Parathyroid adenoma (tissue), 2 donors: Measurements from ENCODE around the gene HTRA1.

Source experiments
- H2AFZ ChIP-seq: fragments of 300-600 bp; sonication (generic); one replicate; pipeline ENCODE4 v1.7.0; 2017; ENCODE audit warnings: antibody characterized with exemption, mild to moderate bottlenecking
- H3K27ac ChIP-seq: fragments of 300-600 bp; sonication (generic); one replicate; pipeline ENCODE4 v1.7.0; 2017
- H3K27me3 ChIP-seq: fragments of 300-600 bp; sonication (generic); one replicate; pipeline ENCODE4 v1.7.0; 2017; ENCODE audit warnings: low read length; ENCODE audit not compliant: control insufficient read depth, insufficient read depth
- H3K36me3 ChIP-seq: fragments of 300-600 bp; sonication (generic); one replicate; pipeline ENCODE4 v1.7.0; 2017; ENCODE audit warnings: low read length; ENCODE audit not compliant: control insufficient read depth, insufficient read depth
- H3K4me1 ChIP-seq: fragments of 300-600 bp; sonication (generic); one replicate; pipeline ENCODE4 v1.7.0; 2017; ENCODE audit warnings: control low read depth
- H3K4me2 ChIP-seq: fragments of 300-600 bp; sonication (generic); one replicate; pipeline ENCODE4 v1.7.0; 2017; ENCODE audit warnings: low read length
- H3K4me3 ChIP-seq: fragments of 300-600 bp; sonication (generic); one replicate; pipeline ENCODE4 v1.7.0; 2017; ENCODE audit warnings: low read depth, low read length
- H3K79me2 ChIP-seq: fragments of 300-600 bp; sonication (generic); one replicate; pipeline ENCODE4 v1.7.0; 2017; ENCODE audit warnings: control low read depth
- H3K9ac ChIP-seq: fragments of 300-600 bp; sonication (generic); one replicate; pipeline ENCODE4 v1.7.0; 2017; ENCODE audit warnings: mild to moderate bottlenecking
- H3K9me3 ChIP-seq: fragments of 300-600 bp; sonication (generic); one replicate; pipeline ENCODE4 v1.7.0; 2017; ENCODE audit warnings: low read length; ENCODE audit not compliant: control insufficient read depth
- TF ChIP-seq, protein P1 (sequence below): fragments of 300-600 bp; sonication (generic); IDR thresholded peaks from one replicate; pipeline ENCODE4 v1.7.0; 2017; ENCODE audit warnings: antibody characterized with exemption, mild to moderate bottlenecking
- donor health status: primary hyperparathyroidism.

Gene HTRA1

DNA sequence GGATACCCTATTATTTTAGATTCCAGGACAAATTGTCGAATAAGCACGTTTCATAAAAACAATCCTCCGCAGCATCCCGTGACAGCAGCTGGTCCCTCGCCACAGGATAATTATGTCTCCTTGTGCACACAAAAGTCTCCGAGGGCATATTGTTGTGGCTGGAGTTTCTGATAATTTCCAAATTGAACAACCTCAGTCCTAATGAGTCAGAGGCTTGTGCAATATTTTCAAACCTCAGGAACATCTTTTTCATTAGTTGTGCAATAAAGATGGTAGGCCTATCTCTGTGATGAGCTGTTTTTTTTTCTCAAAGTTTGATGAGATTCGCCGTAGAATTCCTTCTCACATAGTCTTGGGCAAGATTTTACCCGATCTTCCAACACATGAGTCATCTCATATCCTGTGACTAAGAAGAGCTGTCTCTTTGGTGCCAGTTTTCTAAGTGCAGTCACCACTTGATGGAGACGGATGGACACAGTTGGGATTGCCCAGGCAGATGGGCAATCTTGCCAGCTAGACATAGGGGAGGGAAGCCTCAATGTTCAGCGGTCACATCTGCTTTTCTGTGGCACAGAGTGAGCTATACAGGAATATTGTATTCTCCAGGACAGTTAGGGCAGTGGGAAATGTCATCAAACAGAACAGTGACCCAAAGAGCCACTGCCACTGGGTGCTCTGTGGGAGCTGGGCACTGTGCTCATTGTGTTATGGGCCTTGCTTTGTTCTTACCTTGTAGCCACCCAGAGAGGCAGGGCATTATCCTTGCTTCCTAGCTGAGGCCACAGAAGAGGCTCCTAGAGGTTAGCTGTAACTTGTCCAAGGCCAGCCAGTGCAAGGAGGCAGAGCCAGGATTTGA, 7.8 kb downstream of the HTRA1 start:
- Histone ChIP-seq H3K27ac (no peak overlapping the region), H3K9ac (no peak overlapping the region), H3K36me3 (no peaks in the 10 kb centered on the region), H2AFZ (no peak overlapping the region), H3K4me3 (no peak overlapping the region), H3K27me3 (no peaks in the 10 kb centered on the region), H3K79me2 (peaks cover 4% of the 10 kb centered on the region), H3K9me3 (no peaks in the 10 kb centered on the region), H3K4me2 (no peak overlapping the region), H3K4me1 (no peaks in the 10 kb centered on the region)
- TF ChIP-seq, protein P1, sequence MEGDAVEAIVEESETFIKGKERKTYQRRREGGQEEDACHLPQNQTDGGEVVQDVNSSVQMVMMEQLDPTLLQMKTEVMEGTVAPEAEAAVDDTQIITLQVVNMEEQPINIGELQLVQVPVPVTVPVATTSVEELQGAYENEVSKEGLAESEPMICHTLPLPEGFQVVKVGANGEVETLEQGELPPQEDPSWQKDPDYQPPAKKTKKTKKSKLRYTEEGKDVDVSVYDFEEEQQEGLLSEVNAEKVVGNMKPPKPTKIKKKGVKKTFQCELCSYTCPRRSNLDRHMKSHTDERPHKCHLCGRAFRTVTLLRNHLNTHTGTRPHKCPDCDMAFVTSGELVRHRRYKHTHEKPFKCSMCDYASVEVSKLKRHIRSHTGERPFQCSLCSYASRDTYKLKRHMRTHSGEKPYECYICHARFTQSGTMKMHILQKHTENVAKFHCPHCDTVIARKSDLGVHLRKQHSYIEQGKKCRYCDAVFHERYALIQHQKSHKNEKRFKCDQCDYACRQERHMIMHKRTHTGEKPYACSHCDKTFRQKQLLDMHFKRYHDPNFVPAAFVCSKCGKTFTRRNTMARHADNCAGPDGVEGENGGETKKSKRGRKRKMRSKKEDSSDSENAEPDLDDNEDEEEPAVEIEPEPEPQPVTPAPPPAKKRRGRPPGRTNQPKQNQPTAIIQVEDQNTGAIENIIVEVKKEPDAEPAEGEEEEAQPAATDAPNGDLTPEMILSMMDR, result no peak

- no peak overlapping the region for H3K4me2 ChIP-seq
- H3K9me3 ChIP-seq, result no peaks in the 10 kb centered on the region
- H3K4me1 ChIP-seq, result no peaks in the 10 kb centered on the region
- no peaks in the 10 kb centered on the region for H3K36me3 ChIP-seq
- no peak overlapping the region for H3K9ac ChIP-seq
- no peaks in the 10 kb centered on the region for H3K27me3 ChIP-seq
- H3K79me2 ChIP-seq, result peaks cover 4% of the 10 kb centered on the region
- no peak overlapping the region for H3K4me3 ChIP-seq
- TF ChIP-seq, protein P1, result no peak
- no peak overlapping the region for H2AFZ ChIP-seq
- H3K27ac ChIP-seq, result no peak overlapping the region
These were observed 8.5 kb downstream of the HTRA1 start for GRCh38 chr10:122469848-122470247.

DNA sequence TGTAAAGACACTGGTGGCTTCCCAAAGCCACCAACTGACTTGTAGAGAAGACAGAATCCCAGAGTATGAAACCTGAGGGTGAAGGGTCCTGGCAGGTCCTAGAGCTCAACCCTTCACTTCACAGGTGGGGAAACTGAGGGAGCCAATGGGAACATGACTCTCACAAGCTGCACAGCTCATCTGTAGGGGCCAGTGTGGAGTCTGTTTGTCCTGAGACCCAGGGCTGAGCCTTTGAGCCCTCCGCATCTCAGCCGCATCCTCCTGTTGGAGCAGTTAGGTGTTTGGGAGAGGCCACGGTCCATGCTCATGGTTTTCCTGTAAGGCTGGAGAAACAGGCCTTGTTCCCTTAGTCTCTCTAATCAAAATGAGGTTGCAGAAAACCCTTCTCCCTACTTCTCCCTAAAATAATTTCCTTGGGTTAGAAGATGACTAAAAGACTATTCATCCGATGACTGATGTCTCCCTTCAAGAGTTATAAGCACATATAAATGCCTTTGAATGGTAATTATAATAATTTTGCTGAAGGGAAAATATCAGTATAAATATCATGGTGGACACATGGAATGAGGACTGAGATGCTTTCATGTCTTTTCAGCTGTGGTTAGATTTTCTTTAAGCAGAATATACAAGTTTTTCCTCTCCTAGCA, 10.3 kb downstream of the HTRA1 start:
- no peak overlapping the region for H3K27ac ChIP-seq
- no peaks in the 10 kb centered on the region for H3K36me3 ChIP-seq
- TF ChIP-seq, protein P1, result no peak
- H3K27me3 ChIP-seq, result no peaks in the 10 kb centered on the region
- H3K4me2 ChIP-seq, result no peak overlapping the region
- H3K4me1 ChIP-seq, result peaks cover 6% of the 10 kb centered on the region
- no peak overlapping the region for H3K9ac ChIP-seq
- no peak overlapping the region for H2AFZ ChIP-seq
- peaks cover 4% of the 10 kb centered on the region for H3K79me2 ChIP-seq
- no peak overlapping the region for H3K4me3 ChIP-seq
- no peaks in the 10 kb centered on the region for H3K9me3 ChIP-seq

GRCh38 chr10:122473116-122473515, 11.8 kb downstream of the HTRA1 start:
- Histone ChIP-seq H3K79me2 (peaks cover 4% of the 10 kb centered on the region), H3K36me3 (no peaks in the 10 kb centered on the region), H2AFZ (no peak overlapping the region), H3K27me3 (no peaks in the 10 kb centered on the region), H3K4me3 (no peak overlapping the region), H3K4me1 (peaks cover 6% of the 10 kb centered on the region), H3K9me3 (no peaks in the 10 kb centered on the region), H3K27ac (no peak overlapping the region), H3K4me2 (no peak overlapping the region), H3K9ac (no peak overlapping the region)
- TF ChIP-seq, protein P1, result no peak
